Measurements from ENCODE around the gene GNG12. TPM values are rescaled to one million over a fixed set of nuclear protein-coding genes. Genes with fewer than 3 reads are reported as not detected.

GNG12 gene
- total and polyA plus RNA-seq, 9 of the 15 experiments (the other 6 are each of a cell fraction or from before 2014, with no cell fraction given), result 2.6 to 6.0 (median 4.1) TPM

- no peak for TF ChIP-seq NR0B1 (IDR thresholded peaks at IDR 0.05; ENCODE audit: partially characterized antibody)
- TF ChIP-seq TAF9B (IDR thresholded peaks at IDR 0.05; ENCODE audit: partially characterized antibody), result peak; percentile 95
- TF ChIP-seq MAFK (IDR thresholded peaks at IDR 0.05; ENCODE audit: low read length), result no peak
- peak; percentile 100 for TF ChIP-seq TAF1 (IDR thresholded peaks at IDR 0.05; ENCODE audit: control insufficient read depth, extremely low read depth, insufficient read depth, low read length, severe bottlenecking)
- no peak for TF ChIP-seq ARNT (IDR thresholded peaks at IDR 0.05)
- TF ChIP-seq KLF10 (CRISPR knock-in tag; IDR thresholded peaks at IDR 0.05), result no peak
- TF ChIP-seq FOS (IDR thresholded peaks at IDR 0.05; ENCODE audit: extremely low read depth, insufficient read length), result peak; percentile 56
- no peak for TF ChIP-seq HSF4 (CRISPR knock-in tag; IDR thresholded peaks at IDR 0.05; ENCODE audit: borderline replicate concordance)
- TF ChIP-seq ZNF589 (CRISPR knock-in tag; IDR thresholded peaks at IDR 0.05; ENCODE audit: low read depth), result 0 out of 2 replicates have a peak, but pooled peaks have one; percentile 52
- TF ChIP-seq TCF7L2 (IDR thresholded peaks at IDR 0.05; ENCODE audit: low read depth, low read length), result no peak
- TF ChIP-seq NRF1 (conservative IDR thresholded peaks at IDR 0.05 in 1 of 2, IDR thresholded peaks at IDR 0.05 in 1 of 2), result peak; percentile 57 to 72; a peak in 3 of 4 replicates
- no peak for TF ChIP-seq BDP1 (IDR thresholded peaks at IDR 0.05; ENCODE audit: insufficient read depth, insufficient read length)
- 0 out of 2 replicates have a peak, but pooled peaks have one; percentile 8 for TF ChIP-seq ELF1 (tag; IDR thresholded peaks at IDR 0.05)
- TF ChIP-seq SIRT6 (IDR thresholded peaks at IDR 0.05; ENCODE audit: low read depth, low read length), result no peak
- TF ChIP-seq ZNF740 (CRISPR knock-in tag; IDR thresholded peaks at IDR 0.05), result peak; percentile 63; the same call in 1 of the 2 replicates
- TF ChIP-seq ZNF740 (tag; IDR thresholded peaks at IDR 0.05), result no peak
- TF ChIP-seq BRF1 (IDR thresholded peaks at IDR 0.05; ENCODE audit: borderline replicate concordance, extremely low read depth, insufficient read length), result no peak
- TF ChIP-seq THAP7 (CRISPR knock-in tag; IDR thresholded peaks at IDR 0.05), result 0 out of 2 replicates have a peak, but pooled peaks have one; percentile 73
- no peak for TF ChIP-seq ESRRB (CRISPR knock-in tag; IDR thresholded peaks at IDR 0.05; ENCODE audit: borderline replicate concordance)
- TF ChIP-seq MED1 (CRISPR knock-in tag; IDR thresholded peaks at IDR 0.05; ENCODE audit: borderline replicate concordance), result no peak
- TF ChIP-seq ZNF197 (CRISPR knock-in tag; IDR thresholded peaks at IDR 0.05; ENCODE audit: low read depth), result no peak
- peak; percentile 94 for TF ChIP-seq TAF7 (tag; IDR thresholded peaks at IDR 0.05)
- TF ChIP-seq IRF9 (tag; IDR thresholded peaks at IDR 0.05), result no peak
- no peak for TF ChIP-seq ZNF639 (CRISPR knock-in tag; conservative IDR thresholded peaks at IDR 0.05 in 1 of 2, IDR thresholded peaks at IDR 0.05 in 1 of 2)
Measured at GRCh38 chr1:67685067-67685557, 148.2 kb downstream of the GNG12 start, which contains the start of gene GADD45A (continued).

Data from K562 (cell line).